Heart left ventricle (tissue), 16 donors: ENCODE results near the gene VPS54. TPM values are rescaled to one million over a fixed set of nuclear protein-coding genes. Genes with fewer than 3 reads are reported as not detected.

Source experiments
- ATAC-seq, 4 donors: fragments of 200-7000 bp; cut with Tn5 transposase; one replicate each; pipeline ENCODE4 v1.9.1; 2020 to 2022; ENCODE audit warnings: moderate library complexity in 4 of 4, mild to moderate bottlenecking in 3 of 4, moderate number of reproducible peaks in 1 of 4
- DNase-seq, 5 donors: peaks; one replicate each; pipeline ENCODE4 v3.0.0-alpha.2; 2020
- H3K27ac ChIP-seq, 12 donors: fragments of 200-600 bp; sonication (generic) in 4 of 12; one replicate each; pipeline versions ENCODE4 v1.5.0 to v1.8.0; 2016 to 2022; ENCODE audit warnings: mild to moderate bottlenecking in 2 of 12
- H3K27me3 ChIP-seq, 9 donors: fragments of 200-600 bp; sonication (generic) in 2 of 9; one replicate each; pipeline versions ENCODE4 v1.5.1 to v1.8.0; 2016 to 2022; ENCODE audit warnings: mild to moderate bottlenecking in 3 of 9
- H3K36me3 ChIP-seq, 9 donors: fragments of 200-600 bp; sonication (generic) in 2 of 9; one replicate each; pipeline versions ENCODE4 v1.5.0 to v1.8.0; 2018 to 2022; ENCODE audit warnings: mild to moderate bottlenecking in 2 of 9
- H3K4me1 ChIP-seq, 12 donors: fragments of 200-600 bp; sonication (generic) in 4 of 12; one replicate each; pipeline versions ENCODE4 v1.5.0 to v1.8.0; 2016 to 2022; ENCODE audit warnings: mild to moderate bottlenecking in 3 of 12
- H3K4me3 ChIP-seq, 12 donors: fragments of 200-600 bp; sonication (generic) in 4 of 12; one replicate each; pipeline versions ENCODE4 v1.5.0 to v1.8.0; 2017 to 2022; ENCODE audit warnings: mild to moderate bottlenecking in 9 of 12, moderate library complexity in 4 of 12
- H3K9me3 ChIP-seq, 12 donors: fragments of 200-600 bp; sonication (generic) in 4 of 12; one replicate each; pipeline versions ENCODE4 v1.5.0 to v1.8.0; 2016 to 2022; ENCODE audit warnings: mild to moderate bottlenecking in 1 of 12
- CTCF ChIP-seq, 12 donors: fragments of 200-600 bp; sonication (generic) in 4 of 12; IDR thresholded peaks; one replicate each; pipeline versions ENCODE4 v1.5.0 to v1.8.0; 2018 to 2022; ENCODE audit warnings: antibody characterized with exemption in 12 of 12, mild to moderate bottlenecking in 5 of 12
- POLR2A ChIP-seq, 2 donors: fragments of 450-650 bp; IDR thresholded peaks; one replicate each; pipeline ENCODE4 v1.6.1; 2017; ENCODE audit warnings: antibody characterized with exemption in 2 of 2, mild to moderate bottlenecking in 2 of 2, moderate library complexity in 2 of 2
- whole genome bisulfite sequencing, 4 donors: extraction: QIAGEN DNeasy Blood & Tissue Kit in 2 of 4; methylation state at CpG; one replicate each; pipeline versions ENCODE4 v1.1.5 to v1.1.7; 2013 to 2018; 5-methylcytosine and 5-hydroxymethylcytosine counted together
- intact Hi-C, 10 donors: fragments of 100-400 bp; cut with DNase I; formaldehyde crosslinking; loops; one replicate each; pipeline versions ENCODE4 v1.11.1 to v1.14.2; 2022
- polyA plus RNA-seq, 2 donors: library from polyadenylated mRNA; stranded (reverse); fragments of 200-250 nt; gene quantifications; one replicate each; pipeline ENCODE4 v1.2.3, GENCODE V29; 2013
- total RNA-seq, 9 donors: library from RNA; depleted of rRNA in 2 of 9; stranded (reverse); fragments of >200 nt in 2 of 9; fragmentation: NEBNext Ultra II Directional in 3 of 9; extraction: Animal tissue kit (Norgen Biotek cat#: 25700) in 3 of 9; gene quantifications; one replicate each; pipeline versions ENCODE4 v1.1.0 to v1.2.4, GENCODE V29; 2016 to 2023
- donor health status: ischemic (EF 13 %, LVEDD 7.1; RV severe dilation, severe dysfunction).
- donor health status: healthy with polysubstance abuse.
- donor health status: DM: no; HTN: yes; CAD: no.
- donor health status: DM: no; HTN: no; CAD: no.
- donor health status: ischemic (EF 25% LVEDD 6.9; RV normal size, moderate dysfunction).
- donor health status: ischemic (EF 25% LVEDD 5.7; RV mildly dilated, moderate dysfunction).
- donor health status: healthy.
- donor health status: DM: yes; HTN: yes; CAD: no.
- donor health status: ischemic (EF 35%, LVEDD 5.7; RV mildly dilated, moderate dysfunction).
- donor health status: nonischemic (EF 11% LVEDD 7.7; RV severe dilation, severe dysfunction).
- donor health status: DM: yes; HTN: yes; CAD: no.
- donor health status: PGD.
- donor health status: ischemic (EF 29% LVEDD 5.4; RV normal size, mild dysfunction).
- donor health status: nonischemic (EF 23%, LVEDD 6.1; RV moderate dilation, normal function).

The VPS54 gene
- total and polyA plus RNA-seq, 11 donors = 6.4 to 14.0 (median 9.4) TPM

- Histone ChIP-seq H3K4me1 (peaks cover 0 to 53% (median 41%) of the 10 kb centered on the region in 12 donors), H3K4me3 (peak overlapping the region; percentile 74 to 98 (median 89)), H3K27ac (peak overlapping the region; percentile 98 to 100 (median 99)), H3K36me3 (no peaks in the 10 kb centered on the region), H3K27me3 (no peaks in the 10 kb centered on the region), H3K9me3 (no peaks in the 10 kb centered on the region)
- intact Hi-C loops = loop anchor here in 5 of 10 donors (5.0 to 10.0 kb wide), 5 partner anchors 34 to 258 kb away; partner anchors contain the start of genes MDH1 (in 3 of the 5) and WDPCP (in 3 of the 5)
- no peak for DNase-seq
- no peak for TF ChIP-seq POLR2A (IDR thresholded peaks at IDR 0.05)
- no peak for TF ChIP-seq CTCF (IDR thresholded peaks at IDR 0.05)
- 48 to 63% (median 60%) methylated on average over 8 of the region's 8 CpGs for WGBS, 4 donors
- ATAC-seq = no peak
Observed at GRCh38 chr2:63843093-63843492, 176.1 kb downstream of the VPS54 start.

- Histone ChIP-seq H3K27ac (peak overlapping the region; percentile 98 to 100 (median 99)), H3K4me3 (peak overlapping the region; percentile 74 to 98 (median 89)), H3K27me3 (no peaks in the 10 kb centered on the region), H3K9me3 (no peaks in the 10 kb centered on the region), H3K4me1 (peaks cover 0 to 53% (median 40%) of the 10 kb centered on the region in 12 donors), H3K36me3 (no peaks in the 10 kb centered on the region)
- no peak for TF ChIP-seq CTCF (IDR thresholded peaks at IDR 0.05)
- peak in 1 of 2 donors; percentile 49 for TF ChIP-seq POLR2A (IDR thresholded peaks at IDR 0.05)
- intact Hi-C loops = loop anchor here in 5 of 10 donors (5.0 to 10.0 kb wide), 5 partner anchors 35 to 258 kb away; partner anchors contain the start of genes MDH1 (in 3 of the 5) and WDPCP (in 3 of the 5)
- peak in 2 of 5 donors; percentile 33 to 38 for DNase-seq
- peak in 1 of 4 donors; percentile 14 for ATAC-seq
- WGBS, 4 donors = 2 to 5% (median 3%) methylated on average over 24 of the region's 24 CpGs
Observed at GRCh38 chr2:63842149-63843061, 176.8 kb downstream of the VPS54 start.

Other genes with a start within 250 kb of the VPS54 start
- 100 to 1,000 TPM; 175 to 972 (median 331) TPM for gene UGP2, start 177.5 kb downstream of the VPS54 start, total RNA-seq
- 1,000 to 10,000 TPM in 1 of 2 donors, 100 to 1,000 TPM in 1; 206 to 1,308 TPM for gene UGP2, start 177.5 kb downstream of the VPS54 start, polyA plus RNA-seq
- 10 to 100 TPM in 2 of 9 donors, 1 to 10 TPM in 7; 5.9 to 14.6 (median 7.3) TPM for gene PELI1, start 125.0 kb upstream of the VPS54 start, total RNA-seq
- 1 to 10 TPM; 4.2 to 7.5 TPM for gene PELI1, start 125.0 kb upstream of the VPS54 start, polyA plus RNA-seq